LNCaP clone FGC (cell line): ENCODE measurements around the gene CSTF1.

Experiments used
- DNase-seq: peaks from one replicate; pipeline ENCODE4 v3.0.0-alpha.2; 2011; ENCODE audit warnings: low read depth
- H3K4me3 ChIP-seq: 2 replicates; pipeline ENCODE4 v1.5.1; 2011; ENCODE audit warnings: mild to moderate bottlenecking, low read depth, low read length, control low read depth
- TF ChIP-seq, protein P1 (sequence below): IDR thresholded peaks from 2 replicates; pipeline ENCODE4 v1.5.1; 2012; ENCODE audit warnings: mild to moderate bottlenecking; ENCODE audit not compliant: control insufficient read depth, insufficient read depth; ENCODE audit errors: extremely low read depth

The CSTF1 gene

DNA sequence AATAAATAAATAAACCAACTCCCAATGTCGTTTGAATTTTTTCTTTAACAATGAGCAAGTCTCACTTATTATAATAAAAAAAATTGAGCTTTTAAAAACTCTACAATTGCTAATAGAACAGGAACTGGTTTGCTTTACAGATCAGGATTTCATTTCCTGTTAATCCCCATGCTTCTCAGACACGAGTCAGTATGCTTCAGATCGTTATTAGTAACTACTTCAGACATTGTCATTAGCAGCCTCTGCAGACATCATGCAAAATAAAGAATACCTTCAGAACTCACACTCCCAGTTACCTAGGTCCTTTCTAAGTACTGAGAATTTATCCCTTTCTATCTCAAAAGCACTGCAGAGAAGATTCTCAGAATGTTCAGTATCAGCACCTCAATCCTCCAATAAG lies 43.7 kb upstream of the CSTF1 start:
- DNase-seq, result no peak
- TF ChIP-seq, protein P1, sequence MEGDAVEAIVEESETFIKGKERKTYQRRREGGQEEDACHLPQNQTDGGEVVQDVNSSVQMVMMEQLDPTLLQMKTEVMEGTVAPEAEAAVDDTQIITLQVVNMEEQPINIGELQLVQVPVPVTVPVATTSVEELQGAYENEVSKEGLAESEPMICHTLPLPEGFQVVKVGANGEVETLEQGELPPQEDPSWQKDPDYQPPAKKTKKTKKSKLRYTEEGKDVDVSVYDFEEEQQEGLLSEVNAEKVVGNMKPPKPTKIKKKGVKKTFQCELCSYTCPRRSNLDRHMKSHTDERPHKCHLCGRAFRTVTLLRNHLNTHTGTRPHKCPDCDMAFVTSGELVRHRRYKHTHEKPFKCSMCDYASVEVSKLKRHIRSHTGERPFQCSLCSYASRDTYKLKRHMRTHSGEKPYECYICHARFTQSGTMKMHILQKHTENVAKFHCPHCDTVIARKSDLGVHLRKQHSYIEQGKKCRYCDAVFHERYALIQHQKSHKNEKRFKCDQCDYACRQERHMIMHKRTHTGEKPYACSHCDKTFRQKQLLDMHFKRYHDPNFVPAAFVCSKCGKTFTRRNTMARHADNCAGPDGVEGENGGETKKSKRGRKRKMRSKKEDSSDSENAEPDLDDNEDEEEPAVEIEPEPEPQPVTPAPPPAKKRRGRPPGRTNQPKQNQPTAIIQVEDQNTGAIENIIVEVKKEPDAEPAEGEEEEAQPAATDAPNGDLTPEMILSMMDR, result no peak

DNA sequence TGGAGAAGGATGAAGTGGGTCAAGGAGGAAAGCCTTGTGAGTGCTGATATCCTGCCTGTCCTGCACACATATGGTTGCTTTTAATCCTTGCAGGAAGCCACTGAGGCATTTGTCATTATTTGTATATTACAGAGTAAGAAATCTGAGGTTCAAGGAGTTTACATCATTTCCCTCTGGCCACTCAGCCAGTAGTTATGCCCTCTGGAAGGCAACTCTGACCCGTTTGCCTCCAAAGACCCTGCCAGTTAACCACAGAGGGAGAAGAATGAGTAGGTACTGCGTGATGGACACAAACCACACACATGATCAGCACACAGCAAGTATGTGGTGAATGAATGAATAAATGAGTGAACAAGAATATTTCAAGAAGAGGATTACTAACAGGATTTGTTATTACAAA lies 41.6 kb upstream of the CSTF1 start:
- TF ChIP-seq, protein P1, result no peak
- H3K4me3 ChIP-seq, result no peak overlapping the region
- DNase-seq, result no peak

More for the DNA sequence above, 43.7 kb upstream of the CSTF1 start:
- H3K4me3 ChIP-seq, result no peak overlapping the region

DNA sequence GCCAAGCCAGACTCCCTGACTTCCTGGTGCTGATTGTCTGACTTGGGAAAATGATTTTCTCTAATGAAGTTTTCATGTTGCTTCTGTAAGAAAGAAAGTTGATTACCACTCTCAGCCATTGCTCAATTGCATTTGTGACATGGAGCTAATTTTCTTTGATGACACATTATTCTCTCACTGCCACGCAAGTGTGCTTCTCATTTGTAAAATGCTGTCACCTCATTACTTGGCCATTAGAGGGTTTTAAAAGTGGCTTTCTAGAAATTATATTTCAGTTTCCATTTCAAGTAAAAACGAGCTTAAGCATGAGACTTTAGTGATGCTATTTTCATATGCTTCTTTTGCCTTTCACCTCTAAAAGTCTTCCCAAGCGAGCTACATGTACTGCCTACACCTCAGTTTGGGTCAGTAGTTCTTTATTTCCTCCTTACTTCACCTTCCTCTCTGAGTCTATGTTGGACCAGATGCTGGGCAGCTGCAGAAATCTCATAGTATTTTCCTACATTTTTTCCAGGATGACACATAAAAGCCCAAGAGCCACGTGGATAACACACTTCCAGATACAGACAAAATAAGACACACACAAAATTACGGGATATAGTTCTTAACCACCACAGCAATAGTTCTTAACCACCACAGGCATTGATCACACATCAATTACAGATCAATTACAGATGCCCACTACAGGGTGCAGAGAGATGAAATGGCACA lies 39.9 kb upstream of the CSTF1 start:
- TF ChIP-seq, protein P1, result no peak
- no peak for DNase-seq

DNA sequence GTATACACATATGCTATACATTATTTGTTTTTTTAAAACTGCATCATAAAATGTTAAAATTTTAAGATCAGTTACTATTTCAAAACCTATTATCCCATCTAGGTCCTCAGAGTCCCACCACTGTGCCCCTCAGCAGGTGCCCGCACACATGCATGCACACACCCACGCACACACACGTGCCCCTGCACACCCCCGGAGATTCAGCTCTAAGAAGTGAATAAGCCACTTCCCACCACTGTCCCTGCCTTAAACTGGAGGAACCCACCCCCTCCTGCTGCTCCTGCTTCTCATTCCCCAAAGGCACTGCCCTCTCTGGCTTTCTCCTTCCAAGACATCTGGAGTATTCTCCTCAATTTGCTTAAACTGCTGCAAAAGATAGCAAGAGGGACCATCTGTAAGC lies 39.1 kb upstream of the CSTF1 start:
- TF ChIP-seq, protein P1, result no peak
- no peak for DNase-seq
- H3K4me3 ChIP-seq, result no peak overlapping the region

More for the DNA sequence above, 39.9 kb upstream of the CSTF1 start:
- H3K4me3 ChIP-seq, result no peak overlapping the region

DNA sequence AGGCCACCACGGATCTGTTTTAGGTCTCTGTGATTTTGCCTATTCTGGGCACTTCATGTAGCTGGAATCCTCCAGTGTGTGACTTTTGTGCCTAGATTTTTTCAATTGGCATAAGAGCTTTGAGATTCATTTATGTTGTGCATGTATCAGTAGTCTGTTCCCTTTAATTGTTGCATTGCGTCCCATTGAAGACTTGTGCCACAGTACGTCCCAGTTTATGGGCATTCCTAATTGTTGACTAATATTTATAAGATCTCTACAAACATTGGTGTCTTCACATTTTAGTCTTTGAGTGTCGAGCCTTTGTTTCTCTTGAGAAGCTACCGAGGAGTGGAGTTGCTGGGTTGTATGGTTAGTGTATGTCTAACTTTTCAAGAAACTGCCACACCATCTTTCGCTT lies 34.4 kb upstream of the CSTF1 start:
- peak; percentile 80 for DNase-seq
- TF ChIP-seq, protein P1, result no peak
- peak overlapping the region; percentile 92 for H3K4me3 ChIP-seq

DNA sequence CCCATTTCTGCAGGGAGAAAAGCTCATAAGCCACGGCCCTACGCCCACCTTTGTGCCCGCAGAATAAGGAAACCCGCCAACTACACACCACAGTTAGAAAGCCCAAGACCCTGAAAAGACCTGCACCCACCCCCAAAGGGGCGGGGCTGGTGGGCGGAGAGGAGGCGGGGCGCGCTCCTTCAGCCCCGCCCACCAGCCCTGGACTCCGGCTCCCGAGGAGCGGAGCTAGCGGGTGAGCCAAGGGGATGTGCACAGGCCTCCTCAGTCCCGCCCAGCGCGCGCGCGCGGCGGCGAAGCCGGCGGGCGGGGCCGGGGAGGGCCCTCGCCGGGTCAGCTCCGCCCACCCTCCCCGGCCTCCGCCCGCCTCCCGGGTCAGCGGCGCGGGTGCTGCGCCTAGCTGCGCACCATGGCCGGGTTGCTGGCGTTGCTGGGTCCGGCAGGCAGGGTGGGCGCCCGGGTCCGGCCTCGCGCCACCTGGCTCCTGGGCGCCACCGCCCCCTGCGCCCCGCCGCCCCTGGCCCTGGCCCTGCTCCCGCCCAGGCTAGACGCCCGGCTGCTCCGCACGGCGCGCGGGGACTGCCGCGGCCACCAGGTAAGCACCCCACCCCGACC lies 33.7 kb upstream of the CSTF1 start, which contains the start of gene FAM210B:
FAM210B (plus strand) TSS at position 375 of the 612 bp plus-strand sequence; CDS start at position 407, 32 bp downstream.
- peak within 1 kb of the TSS; percentile 92 for H3K4me3 ChIP-seq
- TF ChIP-seq, protein P1, result no peak
- DNase-seq, result peak; percentile 62
